Lung (tissue), 12 donors: ENCODE results near the gene EEIG1. TPM values are rescaled to one million over a fixed set of nuclear protein-coding genes. Genes with fewer than 3 reads are reported as not detected.

ENCODE experiments used
- ATAC-seq: fragments of 200-7000 bp; cut with Tn5 transposase; one replicate; pipeline ENCODE4 v1.9.1; 2020; ENCODE audit warnings: moderate number of reproducible peaks; ENCODE audit not compliant: insufficient read depth, low FRiP score
- DNase-seq, 3 donors: peaks; one replicate each; pipeline ENCODE4 v3.0.0-alpha.2; 2013 to 2017
- H3K27ac ChIP-seq, 2 donors: one replicate each; pipeline ENCODE4 v1.5.1; 2013; ENCODE audit warnings: mild to moderate bottlenecking in 2 of 2, moderate library complexity in 2 of 2, control low read depth in 1 of 2, inconsistent platforms in 1 of 2, low read depth in 1 of 2, low read length in 1 of 2
- H3K27me3 ChIP-seq, 3 donors: one replicate each; pipeline ENCODE4 v1.5.1; 2013; ENCODE audit warnings: low read length in 2 of 3; ENCODE audit not compliant: control insufficient read depth in 3 of 3, insufficient read depth in 3 of 3
- H3K36me3 ChIP-seq, 4 donors: one replicate each; pipeline ENCODE4 v1.5.1; 2013; ENCODE audit warnings: low read length in 4 of 4, mild to moderate bottlenecking in 1 of 4, moderate library complexity in 1 of 4; ENCODE audit not compliant: control insufficient read depth in 4 of 4, insufficient read depth in 4 of 4
- H3K4me1 ChIP-seq, 5 donors: one replicate each; pipeline ENCODE4 v1.5.1; 2013; ENCODE audit warnings: low read length in 5 of 5, mild to moderate bottlenecking in 2 of 5, moderate library complexity in 1 of 5; ENCODE audit not compliant: control insufficient read depth in 5 of 5, insufficient read depth in 5 of 5
- H3K4me3 ChIP-seq: one replicate; pipeline ENCODE4 v1.5.1; 2013; ENCODE audit warnings: mild to moderate bottlenecking, control low read depth, moderate library complexity
- H3K9ac ChIP-seq, 2 donors: one replicate each; pipeline ENCODE4 v1.5.1; 2013; ENCODE audit warnings: low read length in 2 of 2, control low read depth in 1 of 2; ENCODE audit not compliant: insufficient read depth in 1 of 2
- H3K9me3 ChIP-seq, 4 donors: one replicate each; pipeline ENCODE4 v1.5.1; 2013; ENCODE audit warnings: low read length in 3 of 4, mild to moderate bottlenecking in 1 of 4, moderate library complexity in 1 of 4; ENCODE audit not compliant: control insufficient read depth in 4 of 4, insufficient read depth in 3 of 4
- CTCF ChIP-seq: IDR thresholded peaks from 2 replicates; pipeline ENCODE4 v1.5.1; 2012; ENCODE audit warnings: mild to moderate bottlenecking; ENCODE audit errors: control extremely low read depth, extremely low read depth
- WGBS, 2 donors: extraction: QIAGEN DNeasy Blood & Tissue Kit; methylation state at CpG; one replicate each; pipeline ENCODE4 v1.1.7; 2013; 5-methylcytosine and 5-hydroxymethylcytosine counted together
- polyA plus RNA-seq, 2 donors: library from polyadenylated mRNA; stranded (reverse); fragments of 200-250 nt; gene quantifications; one replicate each; pipeline ENCODE4 v1.2.1, GENCODE V29; 2013
- total RNA-seq, 2 donors: library from RNA; depleted of rRNA in 1 of 2; stranded (reverse); fragments of >200 nt in 1 of 2; gene quantifications; one replicate each; pipeline ENCODE4 v1.2.1, GENCODE V29; 2014 to 2021
- donor health status: control.
- donor health status: control.
- donor health status: Bipolar disorder and iron deficiency.
- donor health status: healthy.
- donor health status: DM: yes; HTN: yes; CAD: no.

Gene EEIG1
- total and polyA plus RNA-seq, 4 donors: 13.4 to 66.5 (median 32.7) TPM

GRCh38 chr9:127937388-127938297, 43.1 kb downstream of the EEIG1 start, which contains the start of gene DPM2:
Gene DPM2 (minus strand): TSS chr9:127937854. CDS start chr9:127937820, 34 bp downstream.
- H3K9me3 ChIP-seq: no peaks in the 10 kb centered on the region
- H3K9ac ChIP-seq: peak within 1 kb of the TSS in 1 of 2 donors; percentile 83
- no peak for TF ChIP-seq CTCF
- 7 to 8% methylated on average over 60 of the region's 60 CpGs for WGBS, 2 donors
- ATAC-seq (peak; percentile 95), DNase-seq (peak; percentile 89 to 94 (median 90))
- H3K4me1 ChIP-seq: peaks cover 1 to 35% (median 12%) of the 10 kb centered on the region in 5 donors
- H3K27me3 ChIP-seq: no peaks in the 10 kb centered on the region
- H3K27ac ChIP-seq: peak within 1 kb of the TSS; percentile 61 to 76
- H3K36me3 ChIP-seq: peaks cover 0 to 14% (median 7%) of the 10 kb centered on the region in 4 donors
- H3K4me3 ChIP-seq: peak within 1 kb of the TSS; percentile 80

GRCh38 chr9:127937056-127937387, 43.8 kb downstream of the EEIG1 start:
- H3K4me1 ChIP-seq: peaks cover 0 to 28% (median 12%) of the 10 kb centered on the region in 5 donors
- DNase-seq (no peak), ATAC-seq (no peak)
- WGBS, 2 donors: 12 to 16% methylated on average over 7 of the region's 7 CpGs
- H3K27ac ChIP-seq: peak overlapping the region in 1 of 2 donors; percentile 76
- no peaks in the 10 kb centered on the region for H3K27me3 ChIP-seq
- peaks cover 0 to 14% (median 4%) of the 10 kb centered on the region in 4 donors for H3K36me3 ChIP-seq
- H3K9me3 ChIP-seq: no peaks in the 10 kb centered on the region
- peak overlapping the region; percentile 80 for H3K4me3 ChIP-seq
- peak overlapping the region in 1 of 2 donors; percentile 75 for H3K9ac ChIP-seq
- no peak for TF ChIP-seq CTCF

GRCh38 chr9:127936347-127936852, 44.4 kb downstream of the EEIG1 start:
- Histone ChIP-seq H3K36me3 (peaks cover 0 to 14% (median 3%) of the 10 kb centered on the region in 4 donors), H3K4me1 (peaks cover 0 to 33% (median 12%) of the 10 kb centered on the region in 5 donors), H3K27ac (no peak overlapping the region), H3K4me3 (no peak overlapping the region), H3K9ac (no peak overlapping the region), H3K9me3 (no peaks in the 10 kb centered on the region), H3K27me3 (no peaks in the 10 kb centered on the region)
- no peak for ATAC-seq
- no peak for DNase-seq
- WGBS, 2 donors: 71 to 76% methylated on average over 14 of the region's 14 CpGs
- no peak for TF ChIP-seq CTCF
